ENCODE results near the gene SLC38A8.

Gene SLC38A8

DNA sequence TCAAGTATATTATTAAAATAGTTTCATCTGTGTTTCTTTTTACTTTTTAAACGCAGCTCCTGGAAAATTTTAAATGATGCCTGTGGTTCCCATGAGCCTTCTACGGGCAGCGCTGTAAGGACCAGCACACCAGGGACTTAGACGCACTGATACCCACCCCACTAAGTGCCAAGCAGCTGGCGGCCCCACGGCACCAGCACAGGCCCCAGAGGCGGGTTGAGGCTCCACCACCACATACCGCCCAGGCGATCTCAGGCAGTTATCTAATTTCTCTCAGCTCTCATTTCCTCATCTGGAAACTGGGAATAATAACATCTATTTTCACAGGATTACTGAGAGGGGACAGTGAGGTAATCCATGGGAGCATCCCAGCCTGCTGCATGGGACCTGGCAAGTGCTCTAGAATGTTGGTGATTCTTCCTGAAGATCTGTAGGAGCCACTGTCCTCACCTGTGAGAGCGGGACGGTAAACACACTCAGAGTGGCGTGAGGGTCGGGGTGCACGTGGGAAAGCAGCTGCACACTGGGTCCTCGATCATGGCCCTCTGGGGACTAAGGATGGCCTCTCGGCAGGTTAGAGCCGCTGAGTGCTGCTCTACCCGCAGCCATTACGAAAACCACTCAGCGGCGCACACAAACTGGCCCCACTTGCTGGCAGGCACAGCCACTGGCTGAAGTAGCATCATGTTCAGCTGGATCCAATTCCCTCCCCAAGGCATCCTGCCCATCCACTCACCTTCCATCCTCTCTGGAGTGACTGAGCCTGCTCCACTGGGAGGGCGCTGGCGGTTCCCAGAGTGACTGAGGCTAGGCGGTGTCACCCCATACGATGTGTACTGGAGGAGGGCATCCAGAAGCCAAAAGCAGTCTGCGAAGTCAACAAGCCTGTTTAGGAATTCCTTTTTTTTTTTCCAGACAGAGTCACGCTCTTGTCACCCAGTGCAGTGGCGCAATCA is 17.6 kb upstream of the SLC38A8 start:
- no peak overlapping the region for H3K27ac Mint-ChIP-seq
- H3K36me3 Mint-ChIP-seq (ENCODE audit: low read depth): peaks cover 24% of the 10 kb centered on the region
- no peaks in the 10 kb centered on the region for H3K9me3 Mint-ChIP-seq
- H3K4me1 Mint-ChIP-seq (ENCODE audit: low read depth): peaks cover 3% of the 10 kb centered on the region
- no peaks in the 10 kb centered on the region for H3K27me3 Mint-ChIP-seq (ENCODE audit: low read depth)
- no peak overlapping the region for H3K4me3 Mint-ChIP-seq

DNA sequence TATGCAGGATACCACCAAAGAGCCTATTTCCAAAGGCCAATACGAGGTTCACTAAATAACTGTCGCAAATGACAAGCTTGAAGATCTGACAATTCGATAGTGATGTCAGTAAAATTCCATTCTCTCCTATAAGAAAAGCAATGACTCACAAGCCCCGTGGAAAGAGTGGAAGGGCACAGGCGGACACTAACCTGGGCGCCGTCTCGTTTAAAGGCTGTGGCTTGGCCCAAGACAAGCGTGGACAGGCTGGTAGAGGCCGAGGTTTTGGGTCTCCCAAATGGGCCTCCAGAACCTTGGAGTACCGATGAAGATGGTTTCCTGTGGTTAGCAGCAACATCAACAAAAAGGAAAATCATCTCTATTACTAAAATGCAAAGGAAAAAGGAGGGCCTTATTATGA is 16.5 kb upstream of the SLC38A8 start:
- no peaks in the 10 kb centered on the region for H3K27me3 Mint-ChIP-seq (ENCODE audit: low read depth)
- H3K9me3 Mint-ChIP-seq: no peaks in the 10 kb centered on the region
- peaks cover 22% of the 10 kb centered on the region for H3K36me3 Mint-ChIP-seq (ENCODE audit: low read depth)
- no peak overlapping the region for H3K27ac Mint-ChIP-seq
- H3K4me3 Mint-ChIP-seq: no peak overlapping the region
- peaks cover 3% of the 10 kb centered on the region for H3K4me1 Mint-ChIP-seq (ENCODE audit: low read depth)

DNA sequence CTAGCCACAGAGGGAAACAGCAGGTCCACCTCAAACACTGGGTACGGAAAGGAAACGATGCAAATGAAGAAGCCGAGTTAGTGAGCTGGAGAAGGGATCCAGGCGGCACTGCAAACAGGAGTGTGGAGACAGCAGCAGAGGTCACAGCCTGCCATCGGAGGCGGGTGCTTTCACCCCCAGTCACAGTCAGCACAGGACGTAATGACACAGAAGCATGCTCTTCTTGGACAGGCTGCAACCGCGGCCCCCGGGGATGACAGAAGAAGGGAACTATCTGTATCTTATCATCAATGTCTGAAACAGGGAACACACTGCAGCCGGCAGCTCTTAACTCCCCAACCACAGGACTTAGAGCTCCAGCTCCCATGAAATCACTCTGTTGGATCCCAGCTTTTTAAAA is 16.1 kb upstream of the SLC38A8 start:
- Mint-ChIP-seq H3K9me3 (no peaks in the 10 kb centered on the region), H3K27ac (no peak overlapping the region), H3K4me1 (ENCODE audit: low read depth) (peaks cover 3% of the 10 kb centered on the region), H3K27me3 (ENCODE audit: low read depth) (no peaks in the 10 kb centered on the region), H3K4me3 (no peak overlapping the region), H3K36me3 (ENCODE audit: low read depth) (peaks cover 23% of the 10 kb centered on the region)

DNA sequence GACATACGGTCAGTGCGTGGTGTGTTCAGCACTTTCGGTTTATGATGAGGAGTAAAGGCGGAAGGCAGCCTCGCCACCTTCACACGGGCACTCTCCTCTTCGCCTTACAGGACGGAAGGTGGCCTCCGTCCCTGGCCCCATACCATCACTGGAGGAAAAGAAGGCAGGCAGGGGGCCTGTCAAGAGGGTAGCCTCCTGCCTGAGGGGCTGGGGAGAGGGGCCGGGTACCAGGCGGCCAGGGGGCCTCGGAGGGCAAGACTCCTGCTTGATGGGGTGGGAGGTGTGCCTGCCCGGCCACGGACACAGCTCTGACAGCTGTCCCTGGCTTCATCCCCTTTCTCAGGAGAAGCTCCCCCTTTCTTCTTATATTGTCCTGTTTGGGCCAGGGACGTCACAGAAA is 15.6 kb upstream of the SLC38A8 start:
- Mint-ChIP-seq H3K4me3 (no peak overlapping the region), H3K36me3 (ENCODE audit: low read depth) (peaks cover 23% of the 10 kb centered on the region), H3K9me3 (no peaks in the 10 kb centered on the region), H3K4me1 (ENCODE audit: low read depth) (peaks cover 3% of the 10 kb centered on the region), H3K27me3 (ENCODE audit: low read depth) (no peaks in the 10 kb centered on the region), H3K27ac (no peak overlapping the region)

DNA sequence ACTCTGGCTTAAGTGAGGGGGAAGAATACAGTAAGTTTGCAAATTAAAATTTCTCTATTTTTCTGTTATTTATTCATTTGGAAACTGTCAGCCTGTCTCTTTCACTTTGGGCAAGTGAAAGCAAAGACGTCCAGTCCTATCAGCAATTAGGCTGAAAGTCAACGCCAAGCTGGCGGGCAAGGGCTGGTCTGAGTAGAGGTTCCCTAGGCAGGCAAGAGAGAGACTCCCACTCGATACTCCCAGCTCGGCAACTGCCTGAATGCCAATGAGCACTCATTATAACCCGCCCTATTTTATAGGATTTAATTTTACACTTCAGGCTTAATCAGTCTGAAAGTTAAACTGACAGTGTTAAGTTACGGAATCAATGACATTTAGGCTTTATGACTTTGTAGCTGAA is 14.3 kb upstream of the SLC38A8 start:
- Mint-ChIP-seq H3K27ac (no peak overlapping the region), H3K4me1 (ENCODE audit: low read depth) (no peaks in the 10 kb centered on the region), H3K4me3 (no peak overlapping the region), H3K9me3 (no peaks in the 10 kb centered on the region), H3K36me3 (ENCODE audit: low read depth) (peaks cover 25% of the 10 kb centered on the region), H3K27me3 (ENCODE audit: low read depth) (no peaks in the 10 kb centered on the region)

DNA sequence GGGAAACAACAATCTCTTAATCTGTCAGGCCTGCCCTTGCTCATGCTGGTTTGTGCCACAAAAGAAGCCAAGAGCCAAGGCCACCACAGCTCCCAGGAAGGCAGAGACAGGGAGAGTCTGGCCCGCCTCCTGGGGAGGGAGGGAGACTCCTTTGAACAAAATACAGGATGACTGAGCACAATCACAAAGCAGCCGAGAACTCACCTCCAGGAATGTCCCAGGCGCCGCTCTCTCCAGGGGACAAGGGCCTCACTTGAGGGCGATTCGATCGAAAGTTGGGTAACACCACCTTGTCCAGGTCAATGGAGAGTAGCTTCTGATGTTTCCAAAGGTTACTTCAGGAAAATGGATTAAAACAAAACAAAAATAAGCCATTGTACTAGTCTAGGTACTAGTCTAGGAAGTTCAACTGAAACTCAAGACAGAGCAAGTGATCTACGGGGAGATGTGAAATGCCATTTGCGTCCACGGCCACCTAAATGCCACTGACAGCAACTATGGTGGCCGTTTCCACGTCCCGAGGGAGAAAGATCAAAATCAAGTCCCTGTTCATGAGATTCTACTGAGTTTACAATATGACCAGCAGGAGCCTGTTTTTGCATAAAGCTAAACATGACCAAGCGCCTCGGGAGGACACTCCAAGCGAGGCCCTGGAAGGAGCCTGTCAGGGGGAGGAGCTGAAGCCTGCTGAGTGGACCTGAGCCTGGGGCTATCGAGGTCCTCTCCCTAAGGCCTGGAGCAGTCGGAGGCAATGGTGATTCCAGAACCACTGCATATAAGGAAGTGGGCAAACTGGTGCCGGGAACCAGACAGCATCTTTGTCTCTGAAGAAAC is 13.4 kb upstream of the SLC38A8 start:
- Mint-ChIP-seq H3K4me3 (no peak overlapping the region), H3K9me3 (no peaks in the 10 kb centered on the region), H3K4me1 (ENCODE audit: low read depth) (no peaks in the 10 kb centered on the region), H3K27me3 (ENCODE audit: low read depth) (no peaks in the 10 kb centered on the region), H3K36me3 (ENCODE audit: low read depth) (peaks cover 25% of the 10 kb centered on the region), H3K27ac (no peak overlapping the region)

DNA sequence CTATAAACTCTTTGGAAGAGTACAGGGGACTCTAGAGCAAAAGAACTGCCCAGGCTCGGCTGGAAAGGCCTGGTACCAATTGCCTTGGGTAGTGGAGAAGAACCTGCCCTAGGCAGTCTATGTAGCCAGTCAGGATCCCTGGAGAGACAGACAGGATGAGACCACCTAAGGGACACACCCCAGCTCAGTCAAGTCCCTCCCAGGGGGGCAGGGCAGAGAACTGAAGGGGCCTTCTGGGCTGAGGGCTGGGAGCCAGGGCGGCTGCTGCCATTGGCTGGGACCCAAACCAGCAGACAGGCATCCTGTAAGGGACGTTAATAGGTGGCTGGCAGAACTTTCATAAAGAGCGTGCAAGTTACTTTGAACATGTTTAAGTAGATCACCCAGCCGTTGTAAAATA is 12.8 kb upstream of the SLC38A8 start:
- H3K27me3 Mint-ChIP-seq (ENCODE audit: low read depth): no peaks in the 10 kb centered on the region
- no peak overlapping the region for H3K27ac Mint-ChIP-seq
- no peaks in the 10 kb centered on the region for H3K9me3 Mint-ChIP-seq
- no peaks in the 10 kb centered on the region for H3K4me1 Mint-ChIP-seq (ENCODE audit: low read depth)
- H3K4me3 Mint-ChIP-seq: no peak overlapping the region
- peaks cover 25% of the 10 kb centered on the region for H3K36me3 Mint-ChIP-seq (ENCODE audit: low read depth)

DNA sequence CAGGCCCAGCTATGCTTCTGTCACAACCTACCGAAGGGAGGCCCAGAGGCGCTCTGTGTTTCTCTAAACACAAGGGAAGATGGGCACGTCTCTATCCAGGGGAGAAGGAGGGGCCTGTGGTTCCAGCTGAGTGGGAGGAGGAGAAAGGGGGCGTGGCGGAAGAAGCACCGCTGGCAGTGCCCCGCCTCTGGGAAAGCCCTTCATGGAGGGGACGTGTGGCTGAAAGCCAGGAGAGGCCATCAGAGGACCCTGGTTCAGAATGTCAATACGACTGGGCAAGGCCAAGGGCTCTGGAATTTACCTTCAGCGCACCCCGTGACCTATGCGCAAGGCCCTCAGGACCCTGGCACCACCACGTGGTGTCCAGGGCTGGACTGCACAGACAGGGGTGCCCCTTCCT is 12.3 kb upstream of the SLC38A8 start:
- H3K4me3 Mint-ChIP-seq: no peak overlapping the region
- no peaks in the 10 kb centered on the region for H3K4me1 Mint-ChIP-seq (ENCODE audit: low read depth)
- no peaks in the 10 kb centered on the region for H3K9me3 Mint-ChIP-seq
- no peak overlapping the region for H3K27ac Mint-ChIP-seq
- peaks cover 25% of the 10 kb centered on the region for H3K36me3 Mint-ChIP-seq (ENCODE audit: low read depth)
- no peaks in the 10 kb centered on the region for H3K27me3 Mint-ChIP-seq (ENCODE audit: low read depth)

DNA sequence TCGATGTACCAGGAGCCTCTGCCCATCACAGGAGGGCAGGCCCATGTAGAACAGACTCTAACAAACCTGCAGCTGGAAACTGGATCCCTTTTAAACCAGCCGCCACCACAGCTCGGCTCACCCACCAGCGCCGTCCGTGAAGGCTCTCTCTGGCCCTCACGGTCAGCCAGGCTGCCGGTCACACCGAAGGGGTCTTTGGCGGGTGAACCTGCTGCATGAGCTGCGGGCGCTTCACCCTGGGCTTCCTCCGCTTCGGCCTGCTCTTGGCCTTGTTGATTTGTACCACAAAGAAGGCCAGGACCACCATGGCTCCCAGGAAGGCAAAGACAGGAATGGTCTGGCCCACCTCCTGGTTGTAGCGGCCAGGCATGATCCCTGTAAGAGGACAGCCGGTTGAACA is 11.7 kb upstream of the SLC38A8 start:
- H3K9me3 Mint-ChIP-seq: no peaks in the 10 kb centered on the region
- H3K27ac Mint-ChIP-seq: no peak overlapping the region
- H3K36me3 Mint-ChIP-seq (ENCODE audit: low read depth): peaks cover 25% of the 10 kb centered on the region
- H3K27me3 Mint-ChIP-seq (ENCODE audit: low read depth): no peaks in the 10 kb centered on the region
- H3K4me1 Mint-ChIP-seq (ENCODE audit: low read depth): no peaks in the 10 kb centered on the region
- H3K4me3 Mint-ChIP-seq: no peak overlapping the region

DNA sequence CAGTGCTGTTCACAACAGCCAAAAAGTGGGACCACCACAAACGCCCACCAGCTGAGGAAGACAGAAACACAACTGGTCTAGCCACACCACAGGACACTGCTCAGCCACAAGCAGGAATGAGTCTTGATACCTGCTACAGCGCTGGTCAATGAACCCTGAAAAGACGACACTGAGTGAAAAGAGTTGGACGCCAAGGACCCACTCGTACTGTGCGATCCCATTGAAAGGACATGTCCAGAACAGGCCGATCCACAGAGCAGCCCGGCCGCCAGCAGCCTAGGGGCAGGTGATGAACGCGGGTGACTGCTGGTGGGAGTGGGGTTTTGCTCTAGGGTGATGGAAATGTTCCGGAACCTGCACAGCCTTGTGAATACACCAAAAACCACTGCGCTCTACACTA is 10.6 kb upstream of the SLC38A8 start:
- no peaks in the 10 kb centered on the region for H3K27me3 Mint-ChIP-seq (ENCODE audit: low read depth)
- no peaks in the 10 kb centered on the region for H3K4me1 Mint-ChIP-seq (ENCODE audit: low read depth)
- no peaks in the 10 kb centered on the region for H3K9me3 Mint-ChIP-seq
- peaks cover 21% of the 10 kb centered on the region for H3K36me3 Mint-ChIP-seq (ENCODE audit: low read depth)
- no peak overlapping the region for H3K27ac Mint-ChIP-seq
- H3K4me3 Mint-ChIP-seq: no peak overlapping the region

DNA sequence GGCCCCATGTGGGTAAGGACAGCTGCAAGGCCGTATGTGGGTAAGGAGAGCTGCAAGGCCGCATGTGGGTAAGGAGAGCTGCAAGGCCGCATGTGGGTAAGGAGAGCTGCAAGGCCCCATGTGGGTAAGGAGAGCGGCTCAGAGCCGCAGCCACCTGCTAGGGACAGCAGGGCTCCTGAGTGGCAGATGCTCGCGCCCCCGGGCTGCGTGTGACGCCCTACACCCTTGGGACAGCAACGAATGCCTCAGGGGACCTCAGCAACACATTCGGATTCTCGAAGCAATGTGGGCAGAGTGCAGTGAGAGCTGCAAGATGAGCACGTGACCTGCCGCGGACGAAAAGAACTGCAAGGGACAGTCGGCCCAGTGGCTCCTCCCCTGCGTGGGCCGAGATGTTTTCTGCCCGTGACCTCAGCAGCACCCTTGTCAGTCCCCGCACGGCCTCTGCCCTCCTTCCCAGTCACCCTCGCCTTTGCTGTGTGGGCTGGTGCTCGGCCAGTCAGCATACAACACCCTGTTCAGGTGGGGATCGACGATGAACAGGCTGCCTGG is 9.6 kb upstream of the SLC38A8 start:
- Mint-ChIP-seq H3K4me1 (ENCODE audit: low read depth) (no peaks in the 10 kb centered on the region), H3K36me3 (ENCODE audit: low read depth) (peaks cover 13% of the 10 kb centered on the region), H3K27me3 (ENCODE audit: low read depth) (no peaks in the 10 kb centered on the region), H3K27ac (no peak overlapping the region), H3K9me3 (no peaks in the 10 kb centered on the region), H3K4me3 (no peak overlapping the region)

DNA sequence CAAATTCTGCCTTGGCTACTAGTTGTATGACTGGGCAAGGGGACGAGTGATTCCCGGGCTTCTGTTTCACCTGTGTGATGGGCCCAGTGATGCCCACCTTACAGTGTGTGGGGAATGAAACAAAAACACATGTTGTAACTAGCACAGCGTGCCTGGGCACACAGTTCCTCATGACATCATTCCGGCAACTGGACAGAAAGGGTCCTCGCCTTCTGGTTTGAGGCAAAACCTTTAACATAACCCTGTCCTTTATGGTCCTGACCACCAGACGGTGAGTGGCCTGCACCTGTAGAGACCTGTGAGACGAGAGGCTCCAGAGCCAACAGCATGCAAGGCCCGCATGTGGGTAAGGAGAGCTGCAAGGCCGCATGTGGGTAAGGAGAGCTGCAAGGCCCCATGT is 7.7 kb upstream of the SLC38A8 start:
- Mint-ChIP-seq H3K4me1 (ENCODE audit: low read depth) (no peaks in the 10 kb centered on the region), H3K27me3 (ENCODE audit: low read depth) (no peaks in the 10 kb centered on the region), H3K4me3 (no peak overlapping the region), H3K9me3 (no peaks in the 10 kb centered on the region), H3K36me3 (ENCODE audit: low read depth) (peaks cover 11% of the 10 kb centered on the region), H3K27ac (no peak overlapping the region)

DNA sequence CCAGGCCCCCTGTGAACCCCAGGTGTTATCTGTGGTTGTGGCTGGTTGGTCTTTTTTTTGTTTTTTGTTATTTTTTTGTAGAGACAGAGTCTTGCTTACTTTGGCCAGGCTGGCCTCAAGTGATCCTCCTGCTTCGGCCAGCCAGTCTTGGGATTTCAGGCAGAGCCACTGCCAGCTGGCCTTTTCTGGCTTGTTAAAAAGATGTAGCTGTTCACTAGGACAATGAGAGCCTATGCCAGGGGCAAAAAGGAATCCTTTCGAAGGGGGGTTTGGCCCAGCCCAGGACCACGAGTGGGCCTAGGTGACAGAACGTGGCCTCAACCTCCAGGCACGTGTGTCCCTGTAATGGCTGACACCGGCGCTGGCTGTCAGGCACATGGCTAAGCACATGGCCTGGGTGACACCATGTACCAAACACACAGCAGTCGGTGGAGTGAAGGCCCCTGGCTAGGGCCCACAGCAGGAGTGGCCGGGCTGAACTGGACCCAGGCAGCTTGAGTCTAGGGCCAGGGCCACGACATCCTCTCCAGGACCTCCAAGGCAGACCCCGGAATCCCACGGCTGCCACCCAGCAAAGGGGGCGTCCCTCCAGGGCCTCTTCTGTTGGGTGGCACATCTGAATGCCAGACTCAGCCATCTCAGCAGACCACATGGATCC is 6.9 kb upstream of the SLC38A8 start:
- Mint-ChIP-seq H3K4me1 (ENCODE audit: low read depth) (no peaks in the 10 kb centered on the region), H3K4me3 (no peak overlapping the region), H3K36me3 (ENCODE audit: low read depth) (peaks cover 11% of the 10 kb centered on the region), H3K27ac (no peak overlapping the region), H3K27me3 (ENCODE audit: low read depth) (no peaks in the 10 kb centered on the region), H3K9me3 (no peaks in the 10 kb centered on the region)

DNA sequence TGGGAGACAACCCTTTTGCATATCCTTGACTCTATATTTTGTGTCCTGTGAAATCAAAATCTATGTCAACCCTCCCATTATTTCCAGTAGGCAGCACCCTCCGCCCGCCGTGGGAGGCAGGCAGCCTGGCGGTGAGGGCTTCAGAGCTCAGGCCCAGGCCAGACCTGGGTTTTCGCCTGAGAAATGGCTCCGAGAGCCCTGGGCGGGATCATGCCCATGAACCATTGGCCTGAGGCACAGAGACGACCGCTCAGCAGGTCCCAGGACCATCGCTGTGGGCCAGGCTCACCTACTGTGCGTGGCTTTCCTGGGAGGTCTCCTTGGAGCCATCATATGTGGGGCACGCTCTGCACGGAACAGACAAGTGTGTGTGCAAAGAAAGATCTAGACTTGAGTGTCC is 6.3 kb upstream of the SLC38A8 start:
- H3K36me3 Mint-ChIP-seq (ENCODE audit: low read depth): peaks cover 9% of the 10 kb centered on the region
- H3K27ac Mint-ChIP-seq: no peak overlapping the region
- H3K4me3 Mint-ChIP-seq: no peak overlapping the region
- no peaks in the 10 kb centered on the region for H3K4me1 Mint-ChIP-seq (ENCODE audit: low read depth)
- H3K27me3 Mint-ChIP-seq (ENCODE audit: low read depth): peaks cover 6% of the 10 kb centered on the region
- H3K9me3 Mint-ChIP-seq: no peaks in the 10 kb centered on the region
